OCI-LY7 (cell line): ENCODE data around the gene HBG2.

Experiments used
- EZH2phosphoT487 ChIP-seq: fragments of 200-600 bp; sonication (generic); IDR thresholded peaks from 2 replicates; pipeline ENCODE4 v1.6.1; 2018; ENCODE audit warnings: low read depth, borderline replicate concordance, mild to moderate bottlenecking, mixed run types, antibody characterized with exemption, low read length, moderate library complexity, mixed read lengths
- TF ChIP-seq, protein P1 (sequence below): fragments of 200-600 bp; sonication (generic); conservative IDR thresholded peaks from 2 replicates; pipeline ENCODE4 v1.5.1; 2014; ENCODE audit warnings: mild to moderate bottlenecking, antibody characterized with exemption, low read length, moderate library complexity, mixed read lengths

DNA sequence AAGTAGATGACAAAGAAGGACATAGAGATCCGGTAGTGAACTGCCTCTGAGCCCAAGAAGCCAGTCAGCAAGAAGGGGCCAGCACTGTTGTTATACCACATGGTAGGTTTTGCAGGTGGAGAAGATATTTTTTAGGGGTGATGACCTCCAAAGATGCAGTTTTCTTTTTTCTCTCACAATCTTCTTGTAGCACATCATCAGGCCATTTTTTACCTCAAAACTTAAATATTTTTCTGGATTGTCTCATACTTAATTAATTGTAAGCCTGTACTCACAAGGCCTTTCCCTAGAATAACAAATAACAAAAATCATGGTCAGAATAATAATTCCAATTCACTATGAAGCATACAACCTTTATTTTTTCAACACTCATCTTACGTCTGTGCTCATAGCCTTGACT lies 47.3 kb upstream of the HBG2 start, which contains the start of gene OR51B4:
- TF ChIP-seq, protein P1, sequence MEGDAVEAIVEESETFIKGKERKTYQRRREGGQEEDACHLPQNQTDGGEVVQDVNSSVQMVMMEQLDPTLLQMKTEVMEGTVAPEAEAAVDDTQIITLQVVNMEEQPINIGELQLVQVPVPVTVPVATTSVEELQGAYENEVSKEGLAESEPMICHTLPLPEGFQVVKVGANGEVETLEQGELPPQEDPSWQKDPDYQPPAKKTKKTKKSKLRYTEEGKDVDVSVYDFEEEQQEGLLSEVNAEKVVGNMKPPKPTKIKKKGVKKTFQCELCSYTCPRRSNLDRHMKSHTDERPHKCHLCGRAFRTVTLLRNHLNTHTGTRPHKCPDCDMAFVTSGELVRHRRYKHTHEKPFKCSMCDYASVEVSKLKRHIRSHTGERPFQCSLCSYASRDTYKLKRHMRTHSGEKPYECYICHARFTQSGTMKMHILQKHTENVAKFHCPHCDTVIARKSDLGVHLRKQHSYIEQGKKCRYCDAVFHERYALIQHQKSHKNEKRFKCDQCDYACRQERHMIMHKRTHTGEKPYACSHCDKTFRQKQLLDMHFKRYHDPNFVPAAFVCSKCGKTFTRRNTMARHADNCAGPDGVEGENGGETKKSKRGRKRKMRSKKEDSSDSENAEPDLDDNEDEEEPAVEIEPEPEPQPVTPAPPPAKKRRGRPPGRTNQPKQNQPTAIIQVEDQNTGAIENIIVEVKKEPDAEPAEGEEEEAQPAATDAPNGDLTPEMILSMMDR, result no peak
- TF ChIP-seq EZH2phosphoT487, result no peak
